Neural cell (in vitro differentiated cells): ENCODE measurements around the gene PNPLA5. TPM values are rescaled to one million over a fixed set of nuclear protein-coding genes. Genes with fewer than 3 reads are reported as not detected.

Experiments used
- H2AFZ ChIP-seq: fragments of 200-600, 300-800 bp; sonication (generic), shearing (Covaris generic); 2 replicates; pipeline ENCODE4 v1.6.0; 2014; ENCODE audit warnings: low read depth, mild to moderate bottlenecking, antibody characterized with exemption, low read length, moderate library complexity
- H3F3A ChIP-seq: fragments of 200-600 bp; shearing (Covaris generic); 2 replicates; pipeline ENCODE4 v1.6.1; 2016; ENCODE audit warnings: mild to moderate bottlenecking, moderate library complexity, mixed read lengths, antibody characterized with exemption, low read length; ENCODE audit not compliant: insufficient read depth, poor library complexity, severe bottlenecking
- H3K27ac ChIP-seq: fragments of 200-600, 300-800 bp; sonication (generic), shearing (Covaris generic); 2 replicates; pipeline ENCODE4 v1.5.1; 2014; ENCODE audit warnings: mild to moderate bottlenecking, low read length, moderate library complexity
- H3K27me3 ChIP-seq: fragments of 300-800, 200-600 bp; sonication (generic), shearing (Covaris generic); 2 replicates; pipeline ENCODE4 v1.6.0; 2014; ENCODE audit warnings: mild to moderate bottlenecking, low read depth, low read length, moderate library complexity; ENCODE audit not compliant: insufficient read depth
- H3K36me3 ChIP-seq: fragments of 300-800, 200-600 bp; sonication (generic), shearing (Covaris generic); 2 replicates; pipeline ENCODE4 v1.5.1; 2014; ENCODE audit warnings: mild to moderate bottlenecking, antibody characterized with exemption, low read length, moderate library complexity; ENCODE audit not compliant: insufficient read depth
- H3K4me2 ChIP-seq: fragments of 300-800, 200-600 bp; sonication (generic), shearing (Covaris generic); 2 replicates; pipeline ENCODE4 v1.6.0; 2014; ENCODE audit warnings: mild to moderate bottlenecking, low read length
- H3K4me3 ChIP-seq: fragments of 300-800, 200-600 bp; sonication (generic), shearing (Covaris generic); 2 replicates; pipeline ENCODE4 v1.5.1; 2014; ENCODE audit warnings: mild to moderate bottlenecking, low read length, moderate library complexity
- H3K79me2 ChIP-seq: fragments of 200-600 bp; shearing (Covaris generic); replicated peaks from 2 replicates; pipeline ENCODE4 v1.6.0; 2014; ENCODE audit warnings: mild to moderate bottlenecking, low read length, moderate library complexity; ENCODE audit not compliant: insufficient read depth
- H3K9ac ChIP-seq: fragments of 300-800, 200-600 bp; sonication (generic), shearing (Covaris generic); 2 replicates; pipeline ENCODE4 v1.6.1; 2016; ENCODE audit warnings: mild to moderate bottlenecking, low read length, mixed read lengths
- H3K9me2 ChIP-seq: fragments of 200-600 bp; shearing (Covaris generic); 2 replicates; pipeline ENCODE4 v1.6.1; 2016; ENCODE audit warnings: mild to moderate bottlenecking, low read length, mixed read lengths; ENCODE audit not compliant: insufficient read depth
- H3K9me3 ChIP-seq: fragments of 200-600, 300-800 bp; sonication (generic), shearing (Covaris generic); 2 replicates; pipeline ENCODE4 v1.6.1; 2016; ENCODE audit warnings: mild to moderate bottlenecking, mixed run types, low read length, moderate library complexity, mixed read lengths
- H4K20me1 ChIP-seq: fragments of 200-600 bp; shearing (Covaris generic); 2 replicates; pipeline ENCODE4 v1.6.1; 2016; ENCODE audit warnings: mild to moderate bottlenecking, mixed run types; ENCODE audit not compliant: insufficient read depth
- EP300 ChIP-seq: fragments of 450-650 bp; conservative IDR thresholded peaks from 2 replicates; pipeline ENCODE4 v1.6.1; 2014; ENCODE audit warnings: antibody characterized with exemption, mild to moderate bottlenecking, moderate library complexity; ENCODE audit not compliant: poor library complexity, severe bottlenecking
- EZH2 ChIP-seq: fragments of 200-600, 300-800 bp; shearing (Covaris generic), sonication (generic); IDR thresholded peaks from 2 replicates; pipeline ENCODE4 v1.6.1; 2014; ENCODE audit warnings: antibody characterized with exemption, low read length, borderline replicate concordance, mild to moderate bottlenecking; ENCODE audit not compliant: insufficient read depth, poor library complexity, severe bottlenecking
- MXI1 ChIP-seq: fragments of 450-650 bp; conservative IDR thresholded peaks from 2 replicates; pipeline ENCODE4 v1.6.1; 2014; ENCODE audit warnings: antibody characterized with exemption, mild to moderate bottlenecking; ENCODE audit not compliant: poor library complexity, severe bottlenecking
- POLR2AphosphoS5 ChIP-seq: IDR thresholded peaks from 2 replicates; pipeline ENCODE4 v1.6.1; 2012
- RAD21 ChIP-seq: fragments of 450-650 bp; conservative IDR thresholded peaks from 2 replicates; pipeline ENCODE4 v1.6.1; 2014; ENCODE audit warnings: antibody characterized with exemption, mild to moderate bottlenecking, moderate library complexity
- SMC3 ChIP-seq: fragments of 450-650 bp; conservative IDR thresholded peaks from 2 replicates; pipeline ENCODE4 v1.6.1; 2014; ENCODE audit warnings: antibody characterized with exemption, mild to moderate bottlenecking, moderate library complexity; ENCODE audit not compliant: poor library complexity
- TAF1 ChIP-seq: IDR thresholded peaks from 2 replicates; pipeline ENCODE4 v1.6.1; 2012; ENCODE audit warnings: low read depth
- polyA plus RNA-seq: library from polyadenylated mRNA; depleted of rRNA; stranded (reverse); fragments of >200 nt; gene quantifications from 2 replicates; pipeline ENCODE4 v1.2.3, GENCODE V29; 2014
- TF ChIP-seq, protein P1 (sequence below): IDR thresholded peaks from 2 replicates; pipeline ENCODE4 v1.6.1; 2012; ENCODE audit warnings: borderline replicate concordance
- TF ChIP-seq, protein P2 (sequence below): fragments of 450-650 bp; IDR thresholded peaks from 2 replicates; pipeline ENCODE4 v1.5.1; 2014; ENCODE audit warnings: antibody characterized with exemption, mild to moderate bottlenecking, moderate library complexity; ENCODE audit not compliant: poor library complexity, severe bottlenecking

PNPLA5 gene
- polyA plus RNA-seq, 1 donor from 2014 or later = not detected

DNA sequence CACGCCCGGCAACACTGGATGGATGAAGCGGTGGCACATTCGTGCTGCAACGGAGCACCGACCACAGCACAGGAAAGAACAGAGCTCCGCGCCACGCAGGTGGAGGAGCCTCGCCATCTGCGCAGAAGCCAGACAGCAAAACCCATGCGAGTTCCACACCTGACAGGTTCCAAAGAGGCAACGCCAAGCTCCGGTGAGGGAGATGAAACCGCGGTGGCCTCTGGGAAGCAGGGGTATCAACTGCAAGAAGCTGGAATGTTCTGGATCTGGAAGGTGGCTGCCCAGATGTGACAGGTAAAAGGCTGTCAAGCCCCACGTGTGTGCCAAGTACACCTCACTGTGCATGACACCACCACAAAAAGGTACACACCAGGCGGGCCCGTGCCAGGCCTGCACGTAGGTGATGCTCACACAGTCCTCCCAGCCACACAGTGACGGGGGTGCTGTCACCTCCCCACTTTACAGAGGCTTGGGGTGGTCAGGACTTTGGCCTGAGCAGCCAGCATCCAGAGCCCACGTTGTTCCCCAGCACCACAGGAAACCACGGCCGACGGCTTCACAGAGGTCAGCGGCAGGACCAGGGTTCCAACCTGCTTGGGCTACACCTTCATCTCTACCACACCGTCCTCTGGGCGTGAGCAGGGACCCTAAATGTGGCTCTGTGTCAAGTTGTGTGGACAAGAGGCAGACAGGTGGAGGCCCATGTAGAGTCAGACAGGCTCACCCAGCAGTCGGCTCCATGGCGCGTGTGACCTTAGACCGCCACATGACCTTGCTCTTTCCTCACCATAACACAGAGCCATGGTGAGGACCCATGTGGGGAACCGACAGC, 60.0 kb downstream of the PNPLA5 start:
- no peak overlapping the region for H3K9ac ChIP-seq

DNA sequence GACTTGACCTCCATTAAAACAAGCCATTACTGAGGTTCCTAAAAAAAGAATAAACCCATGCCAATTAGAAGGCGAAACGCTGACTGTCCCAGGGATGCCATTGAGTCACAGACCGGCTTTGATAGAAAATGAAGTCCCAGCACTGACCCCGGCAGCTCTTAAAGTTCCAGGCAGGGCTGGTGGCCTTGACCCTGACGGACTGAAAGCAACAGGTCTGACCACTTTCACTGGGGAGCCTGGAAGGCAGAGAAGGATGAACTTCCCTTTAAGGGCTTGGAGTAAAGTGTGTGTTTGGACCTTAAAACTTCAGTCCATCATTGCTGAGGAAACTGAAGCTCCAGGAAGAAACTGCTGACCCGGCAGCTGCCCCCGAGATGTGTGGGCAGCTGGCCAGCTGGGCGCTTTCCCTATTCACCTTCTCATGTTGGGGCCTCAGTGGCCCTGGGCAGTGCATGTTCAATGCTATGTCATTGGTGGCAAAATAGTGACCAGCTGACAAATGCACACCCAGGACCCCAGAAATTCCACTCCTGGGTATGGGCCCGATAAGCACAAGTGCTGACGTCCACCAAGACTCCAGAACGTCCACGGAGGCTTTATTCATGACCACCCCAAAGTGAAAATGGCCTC, 60.8 kb downstream of the PNPLA5 start:
- Histone ChIP-seq H3K9me3 (no peaks in the 10 kb centered on the region), H2AFZ (no peak overlapping the region), H3K4me3 (no peak overlapping the region), H4K20me1 (no peaks in the 10 kb centered on the region), H3K27ac (no peak overlapping the region), H3K4me2 (no peak overlapping the region), H3F3A (no peaks in the 10 kb centered on the region), H3K9ac (no peak overlapping the region), H3K27me3 (no peaks in the 10 kb centered on the region), H3K36me3 (no peaks in the 10 kb centered on the region), H3K9me2 (no peaks in the 10 kb centered on the region), H3K79me2 (no peaks in the 10 kb centered on the region)
- TF ChIP-seq, protein P1, sequence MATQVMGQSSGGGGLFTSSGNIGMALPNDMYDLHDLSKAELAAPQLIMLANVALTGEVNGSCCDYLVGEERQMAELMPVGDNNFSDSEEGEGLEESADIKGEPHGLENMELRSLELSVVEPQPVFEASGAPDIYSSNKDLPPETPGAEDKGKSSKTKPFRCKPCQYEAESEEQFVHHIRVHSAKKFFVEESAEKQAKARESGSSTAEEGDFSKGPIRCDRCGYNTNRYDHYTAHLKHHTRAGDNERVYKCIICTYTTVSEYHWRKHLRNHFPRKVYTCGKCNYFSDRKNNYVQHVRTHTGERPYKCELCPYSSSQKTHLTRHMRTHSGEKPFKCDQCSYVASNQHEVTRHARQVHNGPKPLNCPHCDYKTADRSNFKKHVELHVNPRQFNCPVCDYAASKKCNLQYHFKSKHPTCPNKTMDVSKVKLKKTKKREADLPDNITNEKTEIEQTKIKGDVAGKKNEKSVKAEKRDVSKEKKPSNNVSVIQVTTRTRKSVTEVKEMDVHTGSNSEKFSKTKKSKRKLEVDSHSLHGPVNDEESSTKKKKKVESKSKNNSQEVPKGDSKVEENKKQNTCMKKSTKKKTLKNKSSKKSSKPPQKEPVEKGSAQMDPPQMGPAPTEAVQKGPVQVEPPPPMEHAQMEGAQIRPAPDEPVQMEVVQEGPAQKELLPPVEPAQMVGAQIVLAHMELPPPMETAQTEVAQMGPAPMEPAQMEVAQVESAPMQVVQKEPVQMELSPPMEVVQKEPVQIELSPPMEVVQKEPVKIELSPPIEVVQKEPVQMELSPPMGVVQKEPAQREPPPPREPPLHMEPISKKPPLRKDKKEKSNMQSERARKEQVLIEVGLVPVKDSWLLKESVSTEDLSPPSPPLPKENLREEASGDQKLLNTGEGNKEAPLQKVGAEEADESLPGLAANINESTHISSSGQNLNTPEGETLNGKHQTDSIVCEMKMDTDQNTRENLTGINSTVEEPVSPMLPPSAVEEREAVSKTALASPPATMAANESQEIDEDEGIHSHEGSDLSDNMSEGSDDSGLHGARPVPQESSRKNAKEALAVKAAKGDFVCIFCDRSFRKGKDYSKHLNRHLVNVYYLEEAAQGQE = no peak
- no peak for TF ChIP-seq EP300
- TF ChIP-seq MXI1 = no peak
- TF ChIP-seq POLR2AphosphoS5 = no peak
- TF ChIP-seq RAD21 = no peak
- TF ChIP-seq EZH2 = no peak
- TF ChIP-seq SMC3 = no peak
- TF ChIP-seq, protein P2, sequence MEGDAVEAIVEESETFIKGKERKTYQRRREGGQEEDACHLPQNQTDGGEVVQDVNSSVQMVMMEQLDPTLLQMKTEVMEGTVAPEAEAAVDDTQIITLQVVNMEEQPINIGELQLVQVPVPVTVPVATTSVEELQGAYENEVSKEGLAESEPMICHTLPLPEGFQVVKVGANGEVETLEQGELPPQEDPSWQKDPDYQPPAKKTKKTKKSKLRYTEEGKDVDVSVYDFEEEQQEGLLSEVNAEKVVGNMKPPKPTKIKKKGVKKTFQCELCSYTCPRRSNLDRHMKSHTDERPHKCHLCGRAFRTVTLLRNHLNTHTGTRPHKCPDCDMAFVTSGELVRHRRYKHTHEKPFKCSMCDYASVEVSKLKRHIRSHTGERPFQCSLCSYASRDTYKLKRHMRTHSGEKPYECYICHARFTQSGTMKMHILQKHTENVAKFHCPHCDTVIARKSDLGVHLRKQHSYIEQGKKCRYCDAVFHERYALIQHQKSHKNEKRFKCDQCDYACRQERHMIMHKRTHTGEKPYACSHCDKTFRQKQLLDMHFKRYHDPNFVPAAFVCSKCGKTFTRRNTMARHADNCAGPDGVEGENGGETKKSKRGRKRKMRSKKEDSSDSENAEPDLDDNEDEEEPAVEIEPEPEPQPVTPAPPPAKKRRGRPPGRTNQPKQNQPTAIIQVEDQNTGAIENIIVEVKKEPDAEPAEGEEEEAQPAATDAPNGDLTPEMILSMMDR = no peak

More for the DNA sequence above, 60.0 kb downstream of the PNPLA5 start:
- Histone ChIP-seq H3F3A (no peaks in the 10 kb centered on the region), H3K9me2 (no peaks in the 10 kb centered on the region), H3K4me2 (no peak overlapping the region), H2AFZ (no peak overlapping the region), H3K4me3 (no peak overlapping the region), H3K36me3 (no peaks in the 10 kb centered on the region), H3K9me3 (no peaks in the 10 kb centered on the region), H4K20me1 (no peaks in the 10 kb centered on the region), H3K27me3 (no peaks in the 10 kb centered on the region), H3K27ac (no peak overlapping the region), H3K79me2 (no peaks in the 10 kb centered on the region)
- no peak for TF ChIP-seq EP300
- TF ChIP-seq, protein P1 = no peak
- no peak for TF ChIP-seq SMC3
- no peak for TF ChIP-seq POLR2AphosphoS5
- TF ChIP-seq, protein P2 = no peak
- no peak for TF ChIP-seq RAD21
- TF ChIP-seq EZH2 = no peak
- no peak for TF ChIP-seq TAF1
- no peak for TF ChIP-seq MXI1
